Measurements from ENCODE around the gene SERPINB6. TPM values are rescaled to one million over a fixed set of nuclear protein-coding genes. Genes with fewer than 3 reads are reported as not detected.
"Not testable (repeated sequence)": the region's sequence is repeated elsewhere in the genome, so short reads cannot be mapped to it uniquely, and the experiment has no call there.

The SERPINB6 gene
- total RNA-seq, 2 experiments from 2014 or later: 85.3 to 85.6 TPM

- H3K4me1 Mint-ChIP-seq: peaks cover 29% of the 10 kb centered on the region
- POLR2A ChIA-PET: interaction anchor here (1.6 to 3.4 kb wide), 2 partner anchors 38 to 55 kb away, joined by 5 to 53 read pairs; partner anchors contain the start of gene SERPINB6
- H3K9me3 Mint-ChIP-seq: peaks cover 19% of the 10 kb centered on the region
- DNase-seq: no peak
- no peak for ATAC-seq (ENCODE audit: low read depth)
- H3K27ac Mint-ChIP-seq: no peak overlapping the region
- no peaks in the 10 kb centered on the region for H3K27me3 Mint-ChIP-seq
- peaks cover 27% of the 10 kb centered on the region for H3K36me3 Mint-ChIP-seq
- no peak overlapping the region for H3K4me3 Mint-ChIP-seq
These were observed 37.3 kb downstream of the SERPINB6 start for GRCh38 chr6:2934057-2934456.

GRCh38 chr6:2932911-2933310 lies 38.5 kb downstream of the SERPINB6 start:
- H3K27ac Mint-ChIP-seq; DNase-seq; H3K27me3 Mint-ChIP-seq; H3K4me3 Mint-ChIP-seq; ATAC-seq (ENCODE audit: low read depth): not testable (repeated sequence)
- peaks cover 14% of the 10 kb centered on the region for H3K9me3 Mint-ChIP-seq
- POLR2A ChIA-PET: interaction anchor here (0.6 to 1.8 kb wide), 3 partner anchors 54 to 139 kb away, joined by 3 to 5 read pairs (median 3); no protein-coding TSS in a partner anchor
- H3K4me1 Mint-ChIP-seq: peaks cover 27% of the 10 kb centered on the region
- peaks cover 23% of the 10 kb centered on the region for H3K36me3 Mint-ChIP-seq

GRCh38 chr6:2931970-2932748 lies 39.2 kb downstream of the SERPINB6 start:
- H3K4me1 Mint-ChIP-seq: peaks cover 21% of the 10 kb centered on the region
- H3K4me3 Mint-ChIP-seq: peak overlapping the region; percentile 33
- POLR2A ChIA-PET: interaction anchor here (1.0 to 1.8 kb wide), 6 partner anchors 8 to 141 kb away, joined by 3 to 6 read pairs (median 4); partner anchors contain the start of gene SERPINB1
- peak overlapping the region; percentile 49 for H3K27ac Mint-ChIP-seq
- H3K27me3 Mint-ChIP-seq: no peaks in the 10 kb centered on the region
- peaks cover 18% of the 10 kb centered on the region for H3K36me3 Mint-ChIP-seq
- DNase-seq: peak; percentile 80
- H3K9me3 Mint-ChIP-seq: peaks cover 16% of the 10 kb centered on the region
- ATAC-seq (ENCODE audit: low read depth): peak; percentile 88

- H3K27ac Mint-ChIP-seq: no peak overlapping the region
- H3K4me3 Mint-ChIP-seq: no peak overlapping the region
- H3K27me3 Mint-ChIP-seq: no peaks in the 10 kb centered on the region
- peaks cover 6% of the 10 kb centered on the region for H3K9me3 Mint-ChIP-seq
- ATAC-seq (ENCODE audit: low read depth) (no peak), DNase-seq (no peak)
- H3K4me1 Mint-ChIP-seq: peaks cover 11% of the 10 kb centered on the region
- POLR2A ChIA-PET: interaction anchor here (1.0 to 1.8 kb wide), 5 partner anchors 10 to 140 kb away, joined by 3 to 6 read pairs (median 5); partner anchors contain the start of gene SERPINB1
- H3K36me3 Mint-ChIP-seq: peaks cover 7% of the 10 kb centered on the region
These were observed 40.3 kb downstream of the SERPINB6 start for GRCh38 chr6:2931055-2931454.

GRCh38 chr6:2927931-2928330 lies 43.4 kb downstream of the SERPINB6 start:
- POLR2A ChIA-PET: not testable (repeated sequence)

GRCh38 chr6:2925842-2926747 lies 45.3 kb downstream of the SERPINB6 start:
- not testable (repeated sequence) for H3K27ac Mint-ChIP-seq; H3K9me3 Mint-ChIP-seq; H3K4me1 Mint-ChIP-seq; H3K4me3 Mint-ChIP-seq; H3K27me3 Mint-ChIP-seq; H3K36me3 Mint-ChIP-seq; DNase-seq; ATAC-seq (ENCODE audit: low read depth)
- POLR2A ChIA-PET: interaction anchor here (0.6 kb wide), 1 partner anchor 11 kb away, joined by 3 read pairs; no protein-coding TSS in a partner anchor

More at GRCh38 chr6:2927931-2928330, 43.4 kb downstream of the SERPINB6 start:
- not testable (repeated sequence) for H3K4me3 Mint-ChIP-seq; ATAC-seq (ENCODE audit: low read depth); H3K27me3 Mint-ChIP-seq; H3K9me3 Mint-ChIP-seq; H3K27ac Mint-ChIP-seq; DNase-seq; H3K36me3 Mint-ChIP-seq
- H3K4me1 Mint-ChIP-seq: peaks cover 13% of the 10 kb centered on the region

GRCh38 chr6:2921520-2922115 lies 49.7 kb downstream of the SERPINB6 start:
- no peak overlapping the region for H3K4me3 Mint-ChIP-seq
- H3K27ac Mint-ChIP-seq: no peak overlapping the region
- POLR2A ChIA-PET: no interaction called here
- peaks cover 3% of the 10 kb centered on the region for H3K9me3 Mint-ChIP-seq
- peaks cover 17% of the 10 kb centered on the region for H3K4me1 Mint-ChIP-seq
- ATAC-seq (ENCODE audit: low read depth): no peak
- no peak for DNase-seq
- H3K27me3 Mint-ChIP-seq: peaks cover 4% of the 10 kb centered on the region
- peaks cover 6% of the 10 kb centered on the region for H3K36me3 Mint-ChIP-seq

- H3K9me3 Mint-ChIP-seq: peaks cover 3% of the 10 kb centered on the region
- POLR2A ChIA-PET: interaction anchor here (1.1 kb wide), 1 partner anchor 78 kb away, joined by 3 read pairs; no protein-coding TSS in a partner anchor
- H3K27me3 Mint-ChIP-seq: peaks cover 4% of the 10 kb centered on the region
- peaks cover 6% of the 10 kb centered on the region for H3K36me3 Mint-ChIP-seq
- H3K4me1 Mint-ChIP-seq: peaks cover 17% of the 10 kb centered on the region
- no peak for DNase-seq
- H3K27ac Mint-ChIP-seq: no peak overlapping the region
- H3K4me3 Mint-ChIP-seq: no peak overlapping the region
- ATAC-seq (ENCODE audit: low read depth): no peak
These were observed 50.7 kb downstream of the SERPINB6 start for GRCh38 chr6:2920671-2921112.

GRCh38 chr6:2919886-2920285 lies 51.5 kb downstream of the SERPINB6 start:
- POLR2A ChIA-PET: interaction anchor here (1.1 kb wide), 1 partner anchor 77 kb away, joined by 3 read pairs; no protein-coding TSS in a partner anchor
- peaks cover 3% of the 10 kb centered on the region for H3K9me3 Mint-ChIP-seq
- peaks cover 6% of the 10 kb centered on the region for H3K36me3 Mint-ChIP-seq
- H3K4me1 Mint-ChIP-seq: peaks cover 17% of the 10 kb centered on the region
- H3K27me3 Mint-ChIP-seq: peaks cover 4% of the 10 kb centered on the region
- ATAC-seq (ENCODE audit: low read depth): no peak
- no peak overlapping the region for H3K27ac Mint-ChIP-seq
- no peak overlapping the region for H3K4me3 Mint-ChIP-seq
- DNase-seq: no peak

GRCh38 chr6:2919401-2919800 lies 52.0 kb downstream of the SERPINB6 start:
- no peak for ATAC-seq (ENCODE audit: low read depth)
- Mint-ChIP-seq H3K27ac (peak overlapping the region; percentile 80), H3K36me3 (peaks cover 6% of the 10 kb centered on the region), H3K27me3 (peaks cover 4% of the 10 kb centered on the region), H3K4me1 (peaks cover 16% of the 10 kb centered on the region), H3K4me3 (peak overlapping the region; percentile 25), H3K9me3 (peaks cover 3% of the 10 kb centered on the region)
- no peak for DNase-seq
- POLR2A ChIA-PET: no interaction called here

- ATAC-seq (ENCODE audit: low read depth): peak; percentile 64
- Mint-ChIP-seq H3K36me3 (peaks cover 6% of the 10 kb centered on the region), H3K4me3 (peak overlapping the region; percentile 25), H3K4me1 (peaks cover 16% of the 10 kb centered on the region), H3K27me3 (peaks cover 4% of the 10 kb centered on the region), H3K27ac (peak overlapping the region; percentile 80), H3K9me3 (peaks cover 3% of the 10 kb centered on the region)
- DNase-seq: no peak
- POLR2A ChIA-PET: no interaction called here
These were observed 52.4 kb downstream of the SERPINB6 start for GRCh38 chr6:2918936-2919335.

GRCh38 chr6:2917801-2918445 lies 53.4 kb downstream of the SERPINB6 start:
- Mint-ChIP-seq H3K4me3 (no peak overlapping the region), H3K4me1 (peaks cover 16% of the 10 kb centered on the region), H3K9me3 (peaks cover 3% of the 10 kb centered on the region), H3K36me3 (peaks cover 6% of the 10 kb centered on the region), H3K27ac (no peak overlapping the region), H3K27me3 (peaks cover 2% of the 10 kb centered on the region)
- ATAC-seq (ENCODE audit: low read depth) (no peak), DNase-seq (no peak)
- POLR2A ChIA-PET: no interaction called here
